K562 (cell line): ENCODE data around the gene ACR. TPM values are rescaled to one million over a fixed set of nuclear protein-coding genes. Genes with fewer than 3 reads are reported as not detected.

Experiments
- EP400 ChIP-seq: fragments of 450-650 bp; IDR thresholded peaks from 2 replicates; pipeline ENCODE4 v1.6.1; 2017; ENCODE audit warnings: antibody characterized with exemption, mild to moderate bottlenecking, moderate library complexity
- FOXP1 ChIP-seq: sonication (generic); formaldehyde crosslinking; IDR thresholded peaks from 2 replicates; pipeline ENCODE4 v1.8.0; 2022; ENCODE audit warnings: mild to moderate bottlenecking, missing genetic modification reagents
- PURB ChIP-seq: sonication (generic); formaldehyde crosslinking; IDR thresholded peaks from 2 replicates; pipeline ENCODE4 v1.9.0; 2021; ENCODE audit warnings: low read depth, mild to moderate bottlenecking, missing genetic modification reagents
- SIN3B ChIP-seq: fragments of 450-650 bp; IDR thresholded peaks from 2 replicates; pipeline ENCODE4 v1.6.1; 2017; ENCODE audit warnings: low read depth, mild to moderate bottlenecking, moderate library complexity
- YBX1 ChIP-seq: fragments of 450-650 bp; IDR thresholded peaks from 2 replicates; pipeline ENCODE4 v1.7.1; 2016; ENCODE audit warnings: mild to moderate bottlenecking
- ZBTB7A ChIP-seq: IDR thresholded peaks from 2 replicates; pipeline ENCODE4 v1.6.1; 2011; ENCODE audit warnings: low read depth, mild to moderate bottlenecking, low read length, moderate library complexity, borderline replicate concordance; ENCODE audit not compliant: control insufficient read depth
- ZFPM2 ChIP-seq: fragments of 250-450 bp; sonication (Bioruptor Pico); IDR thresholded peaks from 2 replicates; pipeline ENCODE4 v1.5.1; 2022; ENCODE audit warnings: mild to moderate bottlenecking
- polyA plus RNA-seq, 8 experiments: library from polyadenylated mRNA; depleted of rRNA in 4 of 8; stranded (reverse) in 5 of 8; unstranded in 3 of 8; fragments of >200 nt; fragmentation: Nextera tagmentation in 2 of 8; fragmentation: Illumina TruSeq in 1 of 8; extraction: Ambion mirVana in 2 of 8; extraction: Trizol in 1 of 8; gene quantifications; 2 replicates each; pipeline versions ENCODE4 v1.2.1 to v1.2.3, GENCODE V29; 2011 to 2014; ENCODE audit warnings: inconsistent platforms in 1 of 8, missing spikeins in 1 of 8
- total RNA-seq, 7 experiments: library from RNA; depleted of rRNA in 6 of 7; stranded (reverse); fragments of >200 nt in 6 of 7; fragmentation: Illumina TruSeq in 2 of 7; extraction: Trizol in 2 of 7; gene quantifications; 2 replicates each; pipeline versions ENCODE4 v1.2.1 to v1.2.3, GENCODE V29; 2011 to 2021; ENCODE audit warnings: low replicate concordance in 1 of 7
- TF ChIP-seq, protein P1 (sequence below), 3 experiments: IDR thresholded peaks in 2 of 3; conservative IDR thresholded peaks in 1 of 3; 2 replicates each; pipeline ENCODE4 v1.5.1; 2011 to 2012; ENCODE audit warnings: low read length in 3 of 3, mild to moderate bottlenecking in 3 of 3, control low read depth in 2 of 3, improper control_type of control experiment in 1 of 3, inconsistent platforms in 1 of 3, low read depth in 1 of 3, mixed read lengths in 1 of 3, moderate library complexity in 1 of 3; ENCODE audit not compliant: insufficient read depth in 2 of 3
- TF ChIP-seq, protein P2 (sequence below): fragments of 450-650 bp; formaldehyde crosslinking; IDR thresholded peaks from 2 replicates; pipeline ENCODE4 v1.4.0; 2022; ENCODE audit warnings: missing genetic modification characterization
- TF ChIP-seq, protein P3 (sequence below), 3 experiments: fragments of 200-800 bp in 1 of 3; fragments of 250-450 bp in 1 of 3; fragments of 450-650 bp in 1 of 3; sonication (Bioruptor Pico) in 1 of 3; sonication (Bioruptor generic) in 1 of 3; formaldehyde crosslinking in 1 of 3; IDR thresholded peaks; 2 replicates each; pipeline versions ENCODE4 v1.6.1 to v1.8.0; 2016 to 2022; ENCODE audit warnings: mild to moderate bottlenecking in 2 of 3, missing genetic modification characterization in 2 of 3, missing compliant biosample characterization in 1 of 3, moderate library complexity in 1 of 3

The ACR gene
- total and polyA plus RNA-seq, 9 of the 15 experiments (the other 6 are each of a cell fraction or from before 2014, with no cell fraction given), result not detected

DNA sequence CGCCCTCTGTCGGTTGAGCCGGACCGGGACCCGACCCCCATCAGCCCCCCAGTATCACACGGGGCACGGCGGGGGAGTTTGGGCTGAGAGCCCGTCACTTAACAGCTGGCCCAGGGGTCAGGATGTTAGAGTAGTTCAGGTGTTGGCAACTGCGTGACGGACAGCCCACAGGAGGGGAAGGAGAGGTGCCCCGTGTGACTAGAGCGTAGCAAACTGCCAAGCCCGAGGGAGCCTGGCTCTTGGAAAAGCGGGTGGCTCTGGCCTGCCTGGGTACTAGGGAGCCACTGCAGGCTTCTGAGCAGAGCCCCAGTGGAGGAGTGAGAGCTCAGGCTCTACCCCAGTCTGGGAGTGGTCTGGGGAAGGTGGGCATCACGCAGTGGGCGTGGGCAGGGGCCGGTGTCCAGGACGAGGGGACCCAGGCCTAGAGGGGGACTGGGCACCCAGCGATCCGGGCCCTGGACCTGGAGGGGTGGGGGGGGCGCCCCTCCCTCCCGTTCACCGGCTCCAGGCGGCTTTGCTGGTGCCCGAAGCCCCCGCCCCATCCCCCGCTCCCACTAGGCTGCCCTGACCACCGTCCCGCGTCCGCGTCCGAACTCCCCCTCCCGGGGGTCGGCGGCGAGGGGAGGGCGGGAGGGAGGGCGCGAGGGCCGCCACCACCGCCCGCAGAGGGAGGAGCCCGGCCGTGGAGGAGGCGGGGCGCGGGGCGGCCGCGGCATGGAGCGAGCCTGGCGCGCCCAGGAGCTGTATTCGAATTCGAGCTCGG lies 41.0 kb upstream of the ACR start (continued):
- TF ChIP-seq, protein P1, sequence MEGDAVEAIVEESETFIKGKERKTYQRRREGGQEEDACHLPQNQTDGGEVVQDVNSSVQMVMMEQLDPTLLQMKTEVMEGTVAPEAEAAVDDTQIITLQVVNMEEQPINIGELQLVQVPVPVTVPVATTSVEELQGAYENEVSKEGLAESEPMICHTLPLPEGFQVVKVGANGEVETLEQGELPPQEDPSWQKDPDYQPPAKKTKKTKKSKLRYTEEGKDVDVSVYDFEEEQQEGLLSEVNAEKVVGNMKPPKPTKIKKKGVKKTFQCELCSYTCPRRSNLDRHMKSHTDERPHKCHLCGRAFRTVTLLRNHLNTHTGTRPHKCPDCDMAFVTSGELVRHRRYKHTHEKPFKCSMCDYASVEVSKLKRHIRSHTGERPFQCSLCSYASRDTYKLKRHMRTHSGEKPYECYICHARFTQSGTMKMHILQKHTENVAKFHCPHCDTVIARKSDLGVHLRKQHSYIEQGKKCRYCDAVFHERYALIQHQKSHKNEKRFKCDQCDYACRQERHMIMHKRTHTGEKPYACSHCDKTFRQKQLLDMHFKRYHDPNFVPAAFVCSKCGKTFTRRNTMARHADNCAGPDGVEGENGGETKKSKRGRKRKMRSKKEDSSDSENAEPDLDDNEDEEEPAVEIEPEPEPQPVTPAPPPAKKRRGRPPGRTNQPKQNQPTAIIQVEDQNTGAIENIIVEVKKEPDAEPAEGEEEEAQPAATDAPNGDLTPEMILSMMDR (IDR thresholded peaks at IDR 0.05 in 2 of 3, conservative IDR thresholded peaks at IDR 0.05 in 1 of 3; ENCODE audit: insufficient read depth in 2 of 3, low read depth in 1 of 3, low read length in 3 of 3), result peak in 2 of 3 experiments; percentile 30 to 48; a peak in 2 of 6 replicates
- TF ChIP-seq FOXP1 (no peak), PURB (no peak), ZBTB7A (peak; percentile 80; the same call in 1 of the 2 replicates), EP400 (no peak), SIN3B (no peak), ZFPM2 (CRISPR knock-in tag) (no peak), YBX1 (no peak)
- TF ChIP-seq, protein P2, sequence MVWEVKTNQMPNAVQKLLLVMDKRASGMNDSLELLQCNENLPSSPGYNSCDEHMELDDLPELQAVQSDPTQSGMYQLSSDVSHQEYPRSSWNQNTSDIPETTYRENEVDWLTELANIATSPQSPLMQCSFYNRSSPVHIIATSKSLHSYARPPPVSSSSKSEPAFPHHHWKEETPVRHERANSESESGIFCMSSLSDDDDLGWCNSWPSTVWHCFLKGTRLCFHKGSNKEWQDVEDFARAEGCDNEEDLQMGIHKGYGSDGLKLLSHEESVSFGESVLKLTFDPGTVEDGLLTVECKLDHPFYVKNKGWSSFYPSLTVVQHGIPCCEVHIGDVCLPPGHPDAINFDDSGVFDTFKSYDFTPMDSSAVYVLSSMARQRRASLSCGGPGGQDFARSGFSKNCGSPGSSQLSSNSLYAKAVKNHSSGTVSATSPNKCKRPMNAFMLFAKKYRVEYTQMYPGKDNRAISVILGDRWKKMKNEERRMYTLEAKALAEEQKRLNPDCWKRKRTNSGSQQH (CRISPR knock-in tag), result no peak
- TF ChIP-seq, protein P3, sequence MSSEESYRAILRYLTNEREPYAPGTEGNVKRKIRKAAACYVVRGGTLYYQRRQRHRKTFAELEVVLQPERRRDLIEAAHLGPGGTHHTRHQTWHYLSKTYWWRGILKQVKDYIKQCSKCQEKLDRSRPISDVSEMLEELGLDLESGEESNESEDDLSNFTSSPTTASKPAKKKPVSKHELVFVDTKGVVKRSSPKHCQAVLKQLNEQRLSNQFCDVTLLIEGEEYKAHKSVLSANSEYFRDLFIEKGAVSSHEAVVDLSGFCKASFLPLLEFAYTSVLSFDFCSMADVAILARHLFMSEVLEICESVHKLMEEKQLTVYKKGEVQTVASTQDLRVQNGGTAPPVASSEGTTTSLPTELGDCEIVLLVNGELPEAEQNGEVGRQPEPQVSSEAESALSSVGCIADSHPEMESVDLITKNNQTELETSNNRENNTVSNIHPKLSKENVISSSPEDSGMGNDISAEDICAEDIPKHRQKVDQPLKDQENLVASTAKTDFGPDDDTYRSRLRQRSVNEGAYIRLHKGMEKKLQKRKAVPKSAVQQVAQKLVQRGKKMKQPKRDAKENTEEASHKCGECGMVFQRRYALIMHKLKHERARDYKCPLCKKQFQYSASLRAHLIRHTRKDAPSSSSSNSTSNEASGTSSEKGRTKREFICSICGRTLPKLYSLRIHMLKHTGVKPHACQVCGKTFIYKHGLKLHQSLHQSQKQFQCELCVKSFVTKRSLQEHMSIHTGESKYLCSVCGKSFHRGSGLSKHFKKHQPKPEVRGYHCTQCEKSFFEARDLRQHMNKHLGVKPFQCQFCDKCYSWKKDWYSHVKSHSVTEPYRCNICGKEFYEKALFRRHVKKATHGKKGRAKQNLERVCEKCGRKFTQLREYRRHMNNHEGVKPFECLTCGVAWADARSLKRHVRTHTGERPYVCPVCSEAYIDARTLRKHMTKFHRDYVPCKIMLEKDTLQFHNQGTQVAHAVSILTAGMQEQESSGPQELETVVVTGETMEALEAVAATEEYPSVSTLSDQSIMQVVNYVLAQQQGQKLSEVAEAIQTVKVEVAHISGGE (CRISPR knock-in tag; IDR thresholded peaks at IDR 0.05), result no peak
